Hindlimb muscle (tissue), 1 donor: ENCODE data around the gene GINS3. TPM values are rescaled to one million over a fixed set of nuclear protein-coding genes. Genes with fewer than 3 reads are reported as not detected.

Experiments used
- DNase-seq: peaks from one replicate; pipeline ENCODE4 v3.0.0-alpha.2; 2013
- polyA plus RNA-seq: library from polyadenylated mRNA; unstranded; fragments of 120-200 nt; gene quantifications from one replicate; pipeline ENCODE4 v1.2.1, GENCODE V29; 2013; ENCODE audit not compliant: insufficient read length

Gene GINS3
- polyA plus RNA-seq, 1 donor: 7.1 TPM

DNA sequence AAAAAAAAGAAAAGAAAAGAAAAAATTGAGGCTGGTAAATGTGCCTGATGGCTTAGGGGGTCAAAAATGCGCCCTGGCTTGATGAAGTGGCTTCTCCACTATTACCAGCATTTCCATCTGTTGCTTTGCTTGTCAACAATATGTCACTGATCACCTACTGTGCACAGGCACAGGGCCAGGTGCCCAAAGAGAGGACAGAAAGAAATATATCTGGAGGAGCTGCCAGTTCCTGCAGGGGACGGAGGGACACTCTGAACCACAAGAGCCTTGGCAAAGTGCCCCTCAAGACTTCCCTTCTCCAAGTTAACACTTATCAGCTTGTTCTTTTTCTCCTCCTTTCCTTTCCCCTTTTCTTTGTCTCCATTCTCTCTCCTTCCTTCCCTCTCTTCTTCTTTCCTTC, 34.7 kb downstream of the GINS3 start:
- DNase-seq: no peak

DNA sequence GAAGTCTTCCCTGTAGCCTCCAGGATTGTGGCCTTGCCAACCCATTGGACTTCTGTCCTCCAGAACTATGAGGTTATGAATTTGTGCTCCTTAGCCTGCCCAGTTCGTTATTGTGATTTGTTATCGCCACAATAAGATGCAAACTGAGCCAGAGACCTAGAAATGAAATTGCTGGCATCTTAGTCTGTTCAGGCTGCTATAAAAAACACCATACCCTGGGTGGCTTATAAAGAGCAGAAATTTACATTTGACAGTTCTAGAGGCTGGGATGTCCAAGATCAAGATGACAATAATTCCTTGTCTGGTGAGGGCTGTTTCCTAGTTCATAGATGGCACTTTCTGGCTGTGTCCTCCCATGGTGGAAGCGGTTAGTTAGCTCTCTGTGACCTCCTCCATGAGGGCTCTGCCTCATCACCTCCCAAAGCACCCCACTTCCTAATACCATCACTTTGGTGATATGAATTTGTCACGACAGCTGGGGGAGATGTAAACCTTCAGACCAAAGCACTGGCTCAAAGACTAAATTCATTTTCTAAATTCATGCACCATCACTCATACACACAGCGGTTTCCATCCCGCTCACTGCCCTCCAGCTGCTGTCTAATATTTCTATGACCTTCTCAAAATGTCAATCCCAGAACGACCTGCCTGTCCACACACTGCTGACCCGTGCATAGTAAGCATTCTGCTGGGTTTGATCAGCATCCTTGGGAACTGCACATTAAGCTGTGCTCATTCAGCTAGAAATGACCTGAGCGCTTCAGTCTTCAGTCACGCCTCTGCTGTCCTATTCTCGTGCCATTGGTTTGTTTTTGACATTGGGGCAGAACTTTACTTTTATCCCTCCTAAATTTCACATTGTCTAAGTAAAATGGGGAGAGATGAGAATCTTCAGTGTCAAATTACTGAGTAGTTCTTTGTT, 36.6 kb downstream of the GINS3 start:
- no peak for DNase-seq

GRCh38 chr16:58430718-58431117, 38.4 kb downstream of the GINS3 start:
- no peak for DNase-seq

GRCh38 chr16:58433569-58433951, 41.3 kb downstream of the GINS3 start:
- no peak for DNase-seq

DNA sequence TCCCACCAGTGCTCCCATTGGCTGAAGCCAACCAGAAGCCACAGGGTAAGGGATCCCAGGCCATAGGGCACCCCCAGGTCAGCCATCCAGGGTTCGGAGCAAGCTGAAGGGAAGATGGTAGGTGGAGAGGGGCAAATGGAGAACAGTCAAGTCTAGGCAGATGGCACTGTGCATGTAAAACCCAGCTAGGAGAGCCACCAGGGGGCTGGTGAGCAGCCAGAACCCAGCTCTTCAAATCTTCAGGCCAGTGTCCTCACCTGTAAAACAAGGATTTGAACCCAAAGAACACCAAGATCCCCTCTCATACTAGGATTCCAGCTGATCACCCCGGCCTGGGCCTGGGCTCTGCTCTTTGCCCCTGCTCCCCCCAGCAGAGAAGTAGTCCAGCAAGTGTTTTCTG, 43.5 kb downstream of the GINS3 start:
- no peak for DNase-seq

DNA sequence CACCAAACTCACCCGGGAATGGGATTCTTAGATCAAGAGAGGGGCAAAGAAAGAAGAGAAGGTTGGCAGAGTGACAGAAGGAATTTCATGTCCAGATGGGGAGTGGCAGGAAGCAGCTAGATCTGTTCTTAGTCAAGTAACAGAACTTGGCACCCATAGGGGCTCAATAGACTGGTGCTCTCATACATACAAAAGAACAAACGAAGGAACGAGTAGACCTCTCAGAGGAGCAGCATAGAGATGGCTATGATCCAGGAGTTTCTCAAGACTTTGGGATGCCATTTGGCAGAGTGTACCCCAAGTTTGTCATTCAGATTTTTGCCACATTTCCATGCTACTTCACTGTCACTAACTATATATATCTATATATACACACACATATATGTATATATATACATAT, 47.9 kb downstream of the GINS3 start:
- DNase-seq: no peak

- no peak for DNase-seq
These were observed 50.3 kb downstream of the GINS3 start for GRCh38 chr16:58442547-58442946.

DNA sequence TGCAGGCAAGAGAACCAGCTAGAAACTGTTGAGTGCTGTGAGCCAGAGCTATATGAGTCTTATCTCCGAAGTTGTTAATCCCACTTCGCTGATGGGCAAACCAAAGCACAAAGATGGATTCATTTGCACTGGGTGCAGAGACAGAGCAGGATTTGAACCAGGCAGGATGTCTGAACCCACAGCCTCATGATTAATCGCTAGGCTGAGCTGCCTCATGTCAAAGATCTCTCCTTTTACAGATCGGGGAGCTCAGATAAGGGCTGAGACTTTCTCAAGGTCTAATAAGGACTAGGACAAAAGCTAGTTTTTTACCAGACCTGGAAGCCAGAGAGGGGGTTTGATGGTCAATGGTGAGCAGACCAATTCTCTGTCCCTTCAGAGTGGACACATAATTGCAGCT, 51.5 kb downstream of the GINS3 start:
- no peak for DNase-seq

GRCh38 chr16:58444265-58444664, 52.0 kb downstream of the GINS3 start:
- no peak for DNase-seq

GRCh38 chr16:58448890-58449289, 56.6 kb downstream of the GINS3 start:
- DNase-seq: no peak

GRCh38 chr16:58449306-58449705, 57.0 kb downstream of the GINS3 start:
- DNase-seq: no peak

GRCh38 chr16:58449768-58450167, 57.5 kb downstream of the GINS3 start:
- no peak for DNase-seq

- DNase-seq: no peak
These were observed 58.3 kb downstream of the GINS3 start for GRCh38 chr16:58450590-58450989.

DNA sequence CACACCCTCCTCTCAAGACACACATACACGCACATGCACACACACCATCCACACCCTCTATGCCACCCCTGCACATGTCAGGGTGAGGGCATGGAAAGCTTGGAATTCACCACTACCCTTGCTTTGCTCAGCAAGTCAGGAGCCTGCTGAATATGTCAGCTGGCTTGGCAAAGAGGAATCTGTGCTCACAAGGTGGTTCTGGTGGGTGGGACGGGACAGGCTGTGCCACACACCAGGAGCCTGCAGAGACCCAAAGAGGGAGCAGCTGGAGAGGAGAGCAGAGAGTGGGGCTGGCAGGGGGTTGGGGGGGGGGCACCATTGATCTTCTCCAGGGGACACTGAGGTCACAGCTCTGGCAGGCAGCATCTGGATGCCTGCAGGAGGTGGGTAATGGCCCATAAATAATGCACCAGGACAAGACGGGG, 59.0 kb downstream of the GINS3 start:
- no peak for DNase-seq

DNA sequence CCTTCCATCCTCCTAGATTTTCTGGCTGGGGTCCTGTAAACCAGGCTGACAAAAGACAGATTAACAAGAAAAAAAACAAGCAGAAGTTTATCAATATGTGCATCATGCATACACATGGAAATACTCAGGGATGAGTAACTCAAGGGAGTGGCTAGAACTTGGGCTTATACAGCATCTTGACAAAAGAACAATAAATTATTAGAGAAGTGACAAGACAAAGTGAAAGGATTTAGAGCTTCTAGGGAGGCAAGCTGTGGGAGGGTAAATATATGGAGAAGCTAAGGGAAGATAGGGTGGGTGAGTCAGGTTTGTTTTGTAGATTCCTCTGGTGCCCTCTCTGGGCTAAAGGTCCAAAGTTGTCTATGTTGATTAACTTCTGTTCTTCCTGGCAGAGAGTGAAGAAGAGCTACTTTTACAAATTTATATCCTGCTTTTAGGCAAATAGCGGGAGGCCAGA, 59.7 kb downstream of the GINS3 start:
- DNase-seq: no peak

GRCh38 chr16:58452640-58453039, 60.4 kb downstream of the GINS3 start:
- no peak for DNase-seq

DNA sequence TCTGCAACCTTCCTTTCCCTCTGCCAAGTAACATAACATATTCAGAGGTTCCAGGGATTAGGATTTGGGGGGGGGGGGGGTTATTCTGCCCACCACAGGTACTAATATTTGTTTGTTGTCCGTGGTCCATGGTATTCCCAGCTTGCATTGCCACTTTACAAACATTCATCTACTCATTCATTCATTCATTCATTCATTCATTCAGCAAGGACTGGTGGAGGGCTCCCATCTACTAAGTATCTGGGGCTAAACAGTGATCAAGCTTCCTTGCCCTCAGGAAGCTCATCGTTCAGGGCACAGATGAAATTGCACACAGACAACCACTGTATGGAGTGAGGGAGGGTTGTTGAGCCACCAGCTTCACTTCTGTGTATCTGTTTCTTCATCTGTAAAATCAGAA, 61.9 kb downstream of the GINS3 start:
- no peak for DNase-seq

DNA sequence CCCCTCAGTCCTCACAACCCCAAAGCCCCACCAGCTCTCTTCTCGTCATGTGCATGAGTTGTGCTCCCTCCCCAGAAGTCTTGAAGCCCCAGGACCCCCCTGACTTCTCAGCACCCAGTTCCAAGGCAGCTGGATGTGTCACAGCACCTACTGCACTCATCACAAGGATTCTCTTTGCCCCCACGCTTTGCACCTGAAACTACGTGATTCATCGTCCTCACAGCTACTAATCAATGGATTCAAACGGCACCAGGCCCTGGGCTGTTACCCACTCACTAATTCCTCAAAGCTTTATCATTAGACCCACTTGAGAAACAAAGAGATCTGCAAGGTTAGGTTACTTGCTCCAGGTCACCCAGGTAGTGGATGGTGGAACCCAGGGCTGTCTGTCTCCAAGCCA, 62.6 kb downstream of the GINS3 start:
- no peak for DNase-seq

Other genes starting within 250 kb of the GINS3 start
- gene CSNK2A2, start 194.4 kb upstream of the GINS3 start, polyA plus RNA-seq: 85.3 TPM
- gene PRSS54, start 97.4 kb upstream of the GINS3 start, polyA plus RNA-seq: not detected
- 13.4 TPM for gene NDRG4, start 107.7 kb downstream of the GINS3 start, polyA plus RNA-seq
- 16.9 TPM for gene SETD6, start 123.0 kb downstream of the GINS3 start, polyA plus RNA-seq
- 92.5 TPM for gene CNOT1, start 237.4 kb downstream of the GINS3 start, polyA plus RNA-seq